MCF 10A (cell line): ENCODE results near the gene SHOX. TPM values are rescaled to one million over a fixed set of nuclear protein-coding genes. Genes with fewer than 3 reads are reported as not detected.

ENCODE experiments used
- BruUV-seq: library from RNA; stranded (reverse); fragments of 400-500 nt; replicated peaks from 2 replicates; lab custom pipeline; 2021; lab: Mats Ljungman, UMichigan
- CTCF ChIA-PET: fragments of 300-600 bp; sonication (Branson Sonifier 250); formaldehyde crosslinking; extraction: SDS; loops from one replicate; lab custom pipeline; 2021; ENCODE audit warnings: antibody characterized with exemption, inconsistent platforms; lab: Yijun Ruan, JAX
- POLR2A ChIA-PET: fragments of 300-600, 350-650 bp; sonication (Branson Sonifier 250); formaldehyde crosslinking; extraction: SDS; loops from one replicate; lab custom pipeline; 2020; ENCODE audit warnings: antibody characterized with exemption, inconsistent platforms; lab: Yijun Ruan, JAX
- DNase-seq: peaks from one replicate; pipeline ENCODE4 v3.0.0-alpha.2; 2018; ENCODE audit not compliant: unreplicated experiment
- H3K27ac Mint-ChIP-seq: one replicate; pipeline ENCODE4 v1.8.0; 2022; ENCODE audit warnings: mild to moderate bottlenecking, low read depth, mixed read lengths; ENCODE audit not compliant: unreplicated experiment
- H3K27me3 Mint-ChIP-seq: one replicate; pipeline ENCODE4 v1.8.0; 2022; ENCODE audit warnings: mixed read lengths; ENCODE audit not compliant: insufficient read depth, unreplicated experiment
- H3K36me3 Mint-ChIP-seq: one replicate; pipeline ENCODE4 v1.8.0; 2022; ENCODE audit warnings: mild to moderate bottlenecking, moderate library complexity, mixed read lengths; ENCODE audit not compliant: insufficient read depth, unreplicated experiment
- H3K4me1 Mint-ChIP-seq: one replicate; pipeline ENCODE4 v1.8.0; 2022; ENCODE audit warnings: mixed read lengths; ENCODE audit not compliant: insufficient read depth, unreplicated experiment
- H3K4me3 Mint-ChIP-seq: one replicate; pipeline ENCODE4 v1.8.0; 2022; ENCODE audit warnings: mild to moderate bottlenecking, moderate library complexity, mixed read lengths; ENCODE audit not compliant: unreplicated experiment
- H3K9me3 Mint-ChIP-seq: one replicate; pipeline ENCODE4 v1.8.0; 2022; ENCODE audit warnings: mixed read lengths; ENCODE audit not compliant: unreplicated experiment
- intact Hi-C: fragments of 100-400 bp; cut with micrococcal nuclease; formaldehyde crosslinking; loops from 2 replicates; pipeline ENCODE4 v1.14.1; 2022
- total RNA-seq: library from RNA; stranded (reverse); gene quantifications from 2 replicates; pipeline ENCODE4 v1.2.3, GENCODE V29; 2022
- TF ChIP-seq, protein P1 (sequence below): fragments of 200-600 bp; IDR thresholded peaks from one replicate; pipeline ENCODE4 v1.8.0; 2022; ENCODE audit warnings: antibody characterized with exemption, mild to moderate bottlenecking; ENCODE audit not compliant: unreplicated experiment

SHOX gene
- total RNA-seq, 1 experiment from 2014 or later = not detected

- no peaks in the 10 kb centered on the region for H3K27me3 Mint-ChIP-seq
- H3K4me1 Mint-ChIP-seq = no peaks in the 10 kb centered on the region
- ChIA-PET POLR2A (no interaction called here), CTCF (no interaction called here)
- TF ChIP-seq, protein P1, sequence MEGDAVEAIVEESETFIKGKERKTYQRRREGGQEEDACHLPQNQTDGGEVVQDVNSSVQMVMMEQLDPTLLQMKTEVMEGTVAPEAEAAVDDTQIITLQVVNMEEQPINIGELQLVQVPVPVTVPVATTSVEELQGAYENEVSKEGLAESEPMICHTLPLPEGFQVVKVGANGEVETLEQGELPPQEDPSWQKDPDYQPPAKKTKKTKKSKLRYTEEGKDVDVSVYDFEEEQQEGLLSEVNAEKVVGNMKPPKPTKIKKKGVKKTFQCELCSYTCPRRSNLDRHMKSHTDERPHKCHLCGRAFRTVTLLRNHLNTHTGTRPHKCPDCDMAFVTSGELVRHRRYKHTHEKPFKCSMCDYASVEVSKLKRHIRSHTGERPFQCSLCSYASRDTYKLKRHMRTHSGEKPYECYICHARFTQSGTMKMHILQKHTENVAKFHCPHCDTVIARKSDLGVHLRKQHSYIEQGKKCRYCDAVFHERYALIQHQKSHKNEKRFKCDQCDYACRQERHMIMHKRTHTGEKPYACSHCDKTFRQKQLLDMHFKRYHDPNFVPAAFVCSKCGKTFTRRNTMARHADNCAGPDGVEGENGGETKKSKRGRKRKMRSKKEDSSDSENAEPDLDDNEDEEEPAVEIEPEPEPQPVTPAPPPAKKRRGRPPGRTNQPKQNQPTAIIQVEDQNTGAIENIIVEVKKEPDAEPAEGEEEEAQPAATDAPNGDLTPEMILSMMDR = no peak
- no peak overlapping the region for H3K27ac Mint-ChIP-seq
- peaks cover 2% of the 10 kb centered on the region for H3K36me3 Mint-ChIP-seq
- peaks cover 38% of the 10 kb centered on the region for H3K9me3 Mint-ChIP-seq
- DNase-seq = no peak
- H3K4me3 Mint-ChIP-seq = no peak overlapping the region
- no TSS peak for BruUV-seq
- intact Hi-C loops = no loop called here
Measured at GRCh38 chrX:682892-683291, 52.3 kb downstream of the SHOX start.

DNA sequence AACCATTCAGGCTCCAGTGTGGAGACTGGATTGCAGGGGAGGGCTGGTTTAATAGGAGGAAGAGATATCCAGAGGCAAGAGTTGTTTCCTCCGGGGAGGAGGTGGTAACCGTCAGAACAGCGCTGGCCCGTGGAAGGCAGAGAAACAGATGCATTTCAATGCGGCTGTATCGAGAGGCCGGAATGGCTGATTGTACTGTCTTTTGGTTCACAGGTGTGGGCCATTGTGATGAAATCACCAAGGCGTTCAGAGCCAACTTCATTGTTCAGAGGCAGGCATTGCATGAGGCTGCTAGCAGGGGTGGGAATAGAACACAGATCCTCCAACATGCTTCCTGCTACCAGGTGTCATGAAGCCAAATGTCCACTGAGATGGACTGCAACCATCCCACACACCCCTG is 53.0 kb downstream of the SHOX start:
- POLR2A ChIA-PET = no interaction called here
- no peaks in the 10 kb centered on the region for H3K4me1 Mint-ChIP-seq
- H3K27ac Mint-ChIP-seq = no peak overlapping the region
- intact Hi-C loops = no loop called here
- DNase-seq = no peak
- no TSS peak for BruUV-seq
- no peak overlapping the region for H3K4me3 Mint-ChIP-seq
- peaks cover 38% of the 10 kb centered on the region for H3K9me3 Mint-ChIP-seq
- peaks cover 6% of the 10 kb centered on the region for H3K36me3 Mint-ChIP-seq
- CTCF ChIA-PET = no interaction called here
- H3K27me3 Mint-ChIP-seq = no peaks in the 10 kb centered on the region
- TF ChIP-seq, protein P1 = no peak

- no peak for DNase-seq
- TF ChIP-seq, protein P1 = no peak
- ChIA-PET CTCF (no interaction called here), POLR2A (no interaction called here)
- Mint-ChIP-seq H3K27ac (no peak overlapping the region), H3K27me3 (no peaks in the 10 kb centered on the region), H3K9me3 (peaks cover 38% of the 10 kb centered on the region), H3K36me3 (peaks cover 6% of the 10 kb centered on the region), H3K4me3 (no peak overlapping the region), H3K4me1 (no peaks in the 10 kb centered on the region)
- intact Hi-C loops = no loop called here
- BruUV-seq = no TSS peak
Measured at GRCh38 chrX:685120-686032, 54.8 kb downstream of the SHOX start.

GRCh38 chrX:689983-690382 is 59.4 kb downstream of the SHOX start:
- no TSS peak for BruUV-seq
- intact Hi-C loops = no loop called here

More at GRCh38 chrX:689983-690382, 59.4 kb downstream of the SHOX start:
- Mint-ChIP-seq H3K4me3 (no peak overlapping the region), H3K27ac (no peak overlapping the region), H3K27me3 (no peaks in the 10 kb centered on the region), H3K4me1 (no peaks in the 10 kb centered on the region), H3K36me3 (peaks cover 6% of the 10 kb centered on the region), H3K9me3 (peaks cover 27% of the 10 kb centered on the region)
- TF ChIP-seq, protein P1 = no peak
- ChIA-PET POLR2A (no interaction called here), CTCF (no interaction called here)
- no peak for DNase-seq
